Duodenal mucosa (tissue), 2 donors: Measurements from ENCODE around the gene LLGL2.
A peak's percentile ranks its signal among the peaks of the same experiment; 100 is the strongest.

Experiments used
- H3K27ac ChIP-seq: one replicate; pipeline ENCODE4 v1.7.0; 2013; ENCODE audit warnings: low read depth, low read length
- H3K27me3 ChIP-seq, 2 donors: one replicate each; pipeline ENCODE4 v1.7.0; 2013; ENCODE audit warnings: low read length in 2 of 2, control low read depth in 1 of 2; ENCODE audit not compliant: insufficient read depth in 2 of 2, control insufficient read depth in 1 of 2
- H3K36me3 ChIP-seq, 2 donors: one replicate each; pipeline ENCODE4 v1.7.0; 2013; ENCODE audit warnings: low read length in 2 of 2, control low read depth in 1 of 2; ENCODE audit not compliant: insufficient read depth in 2 of 2, control insufficient read depth in 1 of 2
- H3K4me1 ChIP-seq, 2 donors: one replicate each; pipeline ENCODE4 v1.7.0; 2013; ENCODE audit warnings: low read length in 2 of 2, control low read depth in 1 of 2; ENCODE audit not compliant: insufficient read depth in 2 of 2, control insufficient read depth in 1 of 2
- H3K4me3 ChIP-seq, 2 donors: one replicate each; pipeline ENCODE4 v1.7.0; 2013; ENCODE audit warnings: low read length in 2 of 2, low read depth in 1 of 2
- H3K9ac ChIP-seq, 2 donors: one replicate each; pipeline ENCODE4 v1.7.0; 2013; ENCODE audit warnings: low read length in 2 of 2, low read depth in 1 of 2
- H3K9me3 ChIP-seq, 2 donors: one replicate each; pipeline ENCODE4 v1.7.0; 2013; ENCODE audit warnings: low read length in 2 of 2, control low read depth in 1 of 2; ENCODE audit not compliant: control insufficient read depth in 1 of 2

The LLGL2 gene

DNA sequence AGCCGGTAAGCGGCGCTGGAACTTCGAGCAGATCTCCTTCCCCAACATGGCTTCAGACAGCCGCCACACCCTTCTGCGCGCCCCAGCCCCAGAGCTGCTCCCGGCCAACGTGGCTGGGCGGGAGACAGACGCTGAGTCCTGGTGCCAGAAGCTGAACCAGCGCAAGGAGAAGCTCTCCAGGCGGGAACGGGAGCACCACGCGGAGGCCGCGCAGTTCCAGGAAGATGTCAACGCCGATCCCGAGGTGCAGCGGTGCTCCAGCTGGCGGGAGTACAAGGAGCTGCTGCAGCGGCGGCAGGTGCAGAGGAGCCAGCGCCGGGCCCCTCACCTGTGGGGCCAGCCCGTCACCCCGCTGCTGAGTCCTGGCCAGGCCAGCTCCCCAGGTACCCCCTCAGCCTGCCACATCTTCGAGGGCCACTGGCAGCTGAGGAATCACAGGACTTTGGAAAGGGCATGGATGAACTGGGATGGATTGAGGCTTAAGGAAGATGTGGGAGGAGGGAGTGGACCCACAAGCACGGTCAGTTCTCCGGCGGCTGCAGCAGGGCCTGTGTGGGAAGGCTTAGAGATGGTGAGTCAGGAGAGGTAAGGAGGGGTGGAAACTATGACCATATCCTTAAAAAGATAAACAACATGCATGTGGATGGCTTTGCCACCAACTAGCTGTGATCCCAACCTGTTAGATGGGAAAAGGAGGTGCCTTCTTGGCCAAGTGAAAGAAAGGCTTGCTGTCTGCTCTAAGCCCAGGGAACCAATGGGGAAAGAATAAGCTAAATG, 3.4 kb upstream of the LLGL2 start:
- Histone ChIP-seq H3K4me1 (peaks cover 23 to 29% of the 10 kb centered on the region in 2 donors), H3K9ac (no peak overlapping the region), H3K9me3 (no peaks in the 10 kb centered on the region), H3K27ac (no peak overlapping the region), H3K27me3 (no peaks in the 10 kb centered on the region), H3K4me3 (no peak overlapping the region), H3K36me3 (peaks cover 6 to 27% of the 10 kb centered on the region in 2 donors)

GRCh38 chr17:75523647-75524046, 1.9 kb upstream of the LLGL2 start:
- no peaks in the 10 kb centered on the region for H3K9me3 ChIP-seq
- H3K36me3 ChIP-seq, result peaks cover 6 to 27% of the 10 kb centered on the region in 2 donors
- H3K4me1 ChIP-seq, result peaks cover 12 to 18% of the 10 kb centered on the region in 2 donors
- H3K27ac ChIP-seq, result no peak overlapping the region
- no peaks in the 10 kb centered on the region for H3K27me3 ChIP-seq
- no peak overlapping the region for H3K9ac ChIP-seq
- H3K4me3 ChIP-seq, result no peak overlapping the region

GRCh38 chr17:75524269-75524969, 1.1 kb upstream of the LLGL2 start:
- peaks cover 12 to 18% of the 10 kb centered on the region in 2 donors for H3K4me1 ChIP-seq
- H3K27me3 ChIP-seq, result no peaks in the 10 kb centered on the region
- peak overlapping the region; percentile 59 to 77 for H3K9ac ChIP-seq
- H3K9me3 ChIP-seq, result no peaks in the 10 kb centered on the region
- H3K36me3 ChIP-seq, result peaks cover 6 to 23% of the 10 kb centered on the region in 2 donors
- H3K27ac ChIP-seq, result peak overlapping the region; percentile 89
- H3K4me3 ChIP-seq, result peak overlapping the region; percentile 66 to 67

DNA sequence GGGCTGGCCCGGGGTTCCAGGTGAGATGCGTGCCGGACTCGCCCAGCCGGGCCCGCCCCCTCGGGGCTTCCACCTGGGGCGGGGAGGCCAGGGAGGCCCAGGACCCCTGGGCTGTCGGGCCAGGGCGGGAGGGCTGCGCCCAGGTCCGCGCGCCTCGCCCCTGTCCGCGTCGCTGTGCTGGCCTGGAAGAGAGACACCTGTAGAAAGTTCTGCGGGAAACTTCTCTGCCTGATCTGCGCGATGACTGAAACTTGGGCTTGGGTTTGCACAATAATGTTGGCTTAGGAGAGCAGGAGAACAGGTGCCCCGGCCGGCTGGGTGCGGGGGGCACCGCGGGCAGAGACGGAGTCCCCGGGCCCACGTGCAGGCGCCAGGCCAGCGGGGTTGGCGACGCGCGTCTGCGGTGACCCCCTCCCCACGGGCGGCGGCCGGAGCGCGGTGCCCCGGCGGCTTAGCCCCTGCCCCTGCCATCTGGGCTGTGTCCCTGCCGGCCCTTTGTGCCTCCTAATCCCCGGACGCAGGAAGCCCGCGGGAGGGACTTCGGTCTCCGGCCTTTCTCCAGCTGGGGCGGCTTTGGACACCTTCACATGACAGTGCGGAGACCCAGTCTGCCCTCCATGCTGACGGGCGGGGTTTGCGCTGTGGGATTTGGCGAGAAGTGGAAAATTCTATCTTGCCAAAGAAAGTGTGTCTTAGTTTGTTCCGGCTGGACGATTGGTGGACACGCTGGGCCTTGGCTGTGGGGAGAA, 483 bp downstream of the LLGL2 start:
- peak overlapping the region; percentile 77 to 81 for H3K4me3 ChIP-seq
- H3K27ac ChIP-seq, result peak overlapping the region; percentile 80
- H3K9ac ChIP-seq, result peak overlapping the region; percentile 85 to 96
- H3K27me3 ChIP-seq, result no peaks in the 10 kb centered on the region
- H3K4me1 ChIP-seq, result peaks cover 16 to 27% of the 10 kb centered on the region in 2 donors
- H3K36me3 ChIP-seq, result peaks cover 6 to 16% of the 10 kb centered on the region in 2 donors
- H3K9me3 ChIP-seq, result no peaks in the 10 kb centered on the region

DNA sequence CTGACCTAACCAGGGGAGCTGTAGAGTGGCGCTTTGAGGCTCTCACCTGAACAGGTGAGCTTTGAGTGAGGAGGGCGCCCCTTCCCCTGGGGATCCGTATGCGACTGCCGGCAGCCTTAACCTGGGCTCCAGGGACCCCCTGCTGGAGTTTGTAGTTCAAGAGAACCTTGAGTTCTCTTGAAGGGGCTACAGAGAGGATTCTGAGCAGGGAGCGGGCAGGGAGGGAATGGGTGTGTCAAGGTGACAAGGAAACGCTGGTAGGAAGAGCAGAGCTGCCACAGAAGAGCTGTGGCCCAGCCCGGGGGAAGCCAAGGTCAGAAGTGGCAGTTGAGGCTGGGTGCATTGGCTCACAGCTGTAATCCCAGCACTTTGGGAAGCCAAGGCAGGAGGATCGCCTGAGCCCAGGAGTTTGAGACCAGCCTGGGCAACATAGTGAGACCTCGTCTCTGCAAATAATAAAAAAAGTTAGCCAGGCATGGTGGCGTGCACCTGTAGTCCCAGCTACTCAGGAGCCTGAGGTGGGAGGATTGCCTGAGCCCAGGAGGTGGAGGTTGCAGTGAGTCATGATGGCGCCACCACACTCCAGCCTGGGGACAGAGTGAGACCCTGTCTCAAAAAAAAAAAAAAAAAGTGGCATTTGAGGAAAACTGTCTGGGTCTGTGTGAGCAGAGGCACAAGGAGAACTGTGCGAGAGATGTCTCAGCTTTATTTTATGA, 1.2 kb downstream of the LLGL2 start:
- peak overlapping the region; percentile 77 to 81 for H3K4me3 ChIP-seq
- H3K27me3 ChIP-seq, result no peaks in the 10 kb centered on the region
- peaks cover 23 to 34% of the 10 kb centered on the region in 2 donors for H3K4me1 ChIP-seq
- peak overlapping the region; percentile 85 to 96 for H3K9ac ChIP-seq
- peak overlapping the region; percentile 80 for H3K27ac ChIP-seq
- H3K36me3 ChIP-seq, result peaks cover 6 to 9% of the 10 kb centered on the region in 2 donors
- no peaks in the 10 kb centered on the region for H3K9me3 ChIP-seq

- Histone ChIP-seq H3K27ac (peak overlapping the region; percentile 58), H3K9me3 (no peaks in the 10 kb centered on the region), H3K9ac (peak overlapping the region; percentile 54 to 58), H3K4me1 (peaks cover 41 to 52% of the 10 kb centered on the region in 2 donors), H3K27me3 (no peaks in the 10 kb centered on the region), H3K4me3 (peak overlapping the region in 1 of 2 donors; percentile 40), H3K36me3 (peaks cover 0 to 14% of the 10 kb centered on the region in 2 donors)
These were observed 5.6 kb downstream of the LLGL2 start for GRCh38 chr17:75530837-75531720.

DNA sequence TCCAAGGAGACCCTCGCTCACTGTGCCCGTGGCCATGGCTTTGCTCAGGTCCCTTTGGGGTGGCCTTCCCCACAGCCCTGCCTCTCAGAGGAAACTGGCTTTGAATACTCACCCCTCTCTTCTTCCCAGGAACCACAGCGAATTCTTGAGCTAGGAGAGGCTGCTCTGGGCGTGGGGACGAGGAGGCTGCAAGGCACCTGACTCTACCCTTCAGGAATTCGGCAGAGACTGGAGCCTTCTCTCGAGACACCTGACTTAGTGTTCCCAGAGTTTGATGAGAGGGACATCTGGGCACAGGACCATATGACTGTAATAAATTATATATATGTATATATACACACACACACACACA, 6.2 kb downstream of the LLGL2 start:
- peak overlapping the region in 1 of 2 donors; percentile 40 for H3K4me3 ChIP-seq
- peak overlapping the region; percentile 54 to 58 for H3K9ac ChIP-seq
- no peaks in the 10 kb centered on the region for H3K27me3 ChIP-seq
- peaks cover 41 to 50% of the 10 kb centered on the region in 2 donors for H3K4me1 ChIP-seq
- H3K9me3 ChIP-seq, result no peaks in the 10 kb centered on the region
- peak overlapping the region; percentile 58 for H3K27ac ChIP-seq
- H3K36me3 ChIP-seq, result peaks cover 0 to 14% of the 10 kb centered on the region in 2 donors

- peak overlapping the region; percentile 63 to 85 for H3K9ac ChIP-seq
These were observed 9.6 kb downstream of the LLGL2 start for GRCh38 chr17:75535119-75535537.

DNA sequence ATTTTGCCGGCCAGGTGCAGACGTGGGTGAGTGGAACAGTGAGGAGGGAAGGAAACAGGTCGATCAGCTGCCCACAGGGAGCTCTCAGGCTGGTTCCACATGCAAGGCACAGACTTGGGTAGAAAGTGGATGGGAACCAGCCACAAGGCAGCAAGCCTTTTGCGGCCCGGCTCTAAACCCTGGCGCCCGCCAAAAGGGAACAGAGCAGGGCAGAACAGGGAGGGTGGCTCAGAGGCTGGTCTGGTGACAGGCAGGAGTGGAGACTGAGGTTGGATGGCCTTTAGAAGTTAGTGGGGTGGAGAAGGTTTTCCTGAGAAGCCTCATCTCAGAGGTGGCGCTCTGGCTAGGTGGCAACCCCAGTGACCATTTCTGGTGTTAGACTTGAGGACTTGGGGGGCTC, 10.4 kb downstream of the LLGL2 start:
- peaks cover 55 to 56% of the 10 kb centered on the region in 2 donors for H3K4me1 ChIP-seq
- H3K27ac ChIP-seq, result peak overlapping the region; percentile 51
- peak overlapping the region; percentile 33 to 42 for H3K9ac ChIP-seq

More at GRCh38 chr17:75535119-75535537, 9.6 kb downstream of the LLGL2 start:
- Histone ChIP-seq H3K4me3 (peak overlapping the region; percentile 16 to 60), H3K4me1 (peaks cover 52% of the 10 kb centered on the region in 2 donors), H3K9me3 (no peaks in the 10 kb centered on the region), H3K36me3 (peaks cover 0 to 14% of the 10 kb centered on the region in 2 donors), H3K27ac (peak overlapping the region; percentile 62), H3K27me3 (no peaks in the 10 kb centered on the region)

More for the DNA sequence above, 10.4 kb downstream of the LLGL2 start:
- no peak overlapping the region for H3K4me3 ChIP-seq
- peaks cover 0 to 14% of the 10 kb centered on the region in 2 donors for H3K36me3 ChIP-seq
- no peaks in the 10 kb centered on the region for H3K9me3 ChIP-seq
- H3K27me3 ChIP-seq, result no peaks in the 10 kb centered on the region
